IMR-90 (cell line): ENCODE data around the gene PIK3R3. TPM values are rescaled to one million over a fixed set of nuclear protein-coding genes. Genes with fewer than 3 reads are reported as not detected.
A peak's percentile ranks its signal among the peaks of the same experiment; 100 is the strongest.

Experiments
- ATAC-seq: fragments of 200-7000 bp; cut with Tn5 transposase; 2 replicates; pipeline ENCODE4 v1.9.1; 2020; ENCODE audit warnings: low read depth, mild to moderate bottlenecking, moderate library complexity
- BruUV-seq: library from RNA; stranded (reverse); fragments of 400-500 nt; replicated peaks from 2 replicates; lab custom pipeline; 2021; lab: Mats Ljungman, UMichigan
- CTCF ChIA-PET: fragments of 300-600 bp; formaldehyde crosslinking; extraction: SDS; loops from one replicate; lab custom pipeline; 2021; ENCODE audit warnings: antibody characterized with exemption; lab: Yijun Ruan, JAX
- POLR2A ChIA-PET: fragments of 300-600 bp; sonication (Branson Sonifier 250); formaldehyde crosslinking; loops from one replicate; lab custom pipeline; 2022; ENCODE audit warnings: antibody characterized with exemption; ENCODE audit not compliant: unreplicated experiment; lab: Charles Lee
- DNase-seq: peaks from one replicate; pipeline ENCODE4 v3.0.0; 2013
- H2AFZ ChIP-seq: replicated peaks from 2 replicates; pipeline ENCODE3; 2013; ENCODE audit warnings: low read length, mild to moderate bottlenecking; ENCODE audit not compliant: poor library complexity
- H2AK5ac ChIP-seq: 2 replicates; pipeline ENCODE4 v1.6.1; 2013; ENCODE audit warnings: low read depth, low read length, inconsistent platforms
- H2AK9ac ChIP-seq: replicated peaks from 2 replicates; pipeline ENCODE3; 2013; ENCODE audit warnings: mild to moderate bottlenecking, low read depth, low read length, moderate library complexity; ENCODE audit not compliant: poor library complexity
- H2BK120ac ChIP-seq: 2 replicates; pipeline ENCODE4 v1.6.1; 2013; ENCODE audit warnings: low read depth, low read length, inconsistent platforms
- H2BK15ac ChIP-seq: 3 replicates; pipeline ENCODE4 v1.6.1; 2013; ENCODE audit warnings: low read depth, low read length, inconsistent platforms
- H2BK20ac ChIP-seq: 2 replicates; pipeline ENCODE4 v1.6.1; 2013; ENCODE audit warnings: low read depth, mild to moderate bottlenecking, inconsistent platforms, low read length, moderate library complexity
- H2BK5ac ChIP-seq: 2 replicates; pipeline ENCODE4 v1.6.1; 2013; ENCODE audit warnings: mild to moderate bottlenecking, low read depth, low read length, inconsistent platforms; ENCODE audit not compliant: poor library complexity, severe bottlenecking
- H3K14ac ChIP-seq: replicated peaks from 2 replicates; pipeline ENCODE4 v1.6.1; 2013; ENCODE audit warnings: low read depth, low read length, inconsistent platforms
- H3K18ac ChIP-seq: 2 replicates; pipeline ENCODE4 v1.6.1; 2013; ENCODE audit warnings: low read depth, low read length, control low read depth
- H3K23ac ChIP-seq: 2 replicates; pipeline ENCODE4 v1.6.1; 2013; ENCODE audit warnings: low read depth, low read length, inconsistent platforms
- H3K27ac ChIP-seq: 2 replicates; pipeline ENCODE4 v1.5.1; 2013; ENCODE audit warnings: mild to moderate bottlenecking, control low read depth, low read length; ENCODE audit not compliant: insufficient read depth
- H3K27me3 ChIP-seq: 2 replicates; pipeline ENCODE4 v1.6.1; 2013; ENCODE audit warnings: low read length; ENCODE audit not compliant: control insufficient read depth, insufficient read depth
- H3K36me3 ChIP-seq: 2 replicates; pipeline ENCODE4 v1.6.1; 2013; ENCODE audit warnings: low read length, mixed read lengths; ENCODE audit not compliant: control insufficient read depth, insufficient read depth
- H3K4ac ChIP-seq: 2 replicates; pipeline ENCODE4 v1.6.1; 2013; ENCODE audit warnings: low read depth, low read length, inconsistent platforms
- H3K4me1 ChIP-seq: 2 replicates; pipeline ENCODE4 v1.6.1; 2013; ENCODE audit warnings: low read length, mixed read lengths; ENCODE audit not compliant: control insufficient read depth, insufficient read depth
- H3K4me2 ChIP-seq: 2 replicates; pipeline ENCODE4 v1.6.1; 2013; ENCODE audit warnings: low read depth, mild to moderate bottlenecking, control low read depth, low read length, moderate library complexity
- H3K4me3 ChIP-seq: 2 replicates; pipeline ENCODE4 v1.5.1; 2013; ENCODE audit warnings: low read depth, mild to moderate bottlenecking, control low read depth, low read length, moderate library complexity; ENCODE audit not compliant: insufficient read depth
- H3K56ac ChIP-seq: 2 replicates; pipeline ENCODE4 v1.6.1; 2013; ENCODE audit warnings: low read length, inconsistent platforms; ENCODE audit not compliant: insufficient read depth; ENCODE audit errors: extremely low read depth
- H3K79me1 ChIP-seq, 2 experiments: 2 replicates each; pipeline ENCODE4 v1.6.1; 2013; ENCODE audit warnings: low read length in 2 of 2, inconsistent platforms in 1 of 2, low read depth in 1 of 2
- H3K9ac ChIP-seq: 2 replicates; pipeline ENCODE4 v1.6.1; 2013; ENCODE audit warnings: low read depth, low read length, control low read depth
- H3K9me1 ChIP-seq: 2 replicates; pipeline ENCODE4 v1.6.1; 2013; ENCODE audit warnings: low read length, inconsistent platforms; ENCODE audit not compliant: insufficient read depth
- H3K9me3 ChIP-seq: 2 replicates; pipeline ENCODE4 v1.6.1; 2013; ENCODE audit warnings: low read length; ENCODE audit not compliant: control insufficient read depth, insufficient read depth
- H4K20me1 ChIP-seq: 2 replicates; pipeline ENCODE4 v1.6.1; 2013; ENCODE audit warnings: low read length, inconsistent platforms; ENCODE audit not compliant: insufficient read depth
- H4K5ac ChIP-seq: 2 replicates; pipeline ENCODE4 v1.6.1; 2013; ENCODE audit warnings: mild to moderate bottlenecking, low read depth, low read length, control low read depth
- H4K8ac ChIP-seq, 2 experiments: 2 replicates each; pipeline ENCODE4 v1.6.1; 2013; ENCODE audit warnings: low read depth in 2 of 2, low read length in 2 of 2, control low read depth in 1 of 2, inconsistent platforms in 1 of 2
- H4K91ac ChIP-seq: 2 replicates; pipeline ENCODE4 v1.6.1; 2013; ENCODE audit warnings: low read depth, low read length, inconsistent platforms; ENCODE audit not compliant: insufficient read depth
- BHLHE40 ChIP-seq: fragments of 150-350 bp; IDR thresholded peaks from 2 replicates; pipeline ENCODE4 v1.6.1; 2016; ENCODE audit warnings: mild to moderate bottlenecking, low read depth, low read length
- MAFK ChIP-seq: IDR thresholded peaks from 2 replicates; pipeline ENCODE4 v1.6.1; 2012; ENCODE audit warnings: low read depth, low read length, improper control_type of control experiment
- WGBS, 2 experiments: methylation state at CpG; one replicate each; pipeline versions ENCODE4 v1.1.5 to v1.1.7; 2013; ENCODE audit warnings: missing lambda C conversion rate in 2 of 2; ENCODE audit not compliant: insufficient read length in 1 of 2; ENCODE audit errors: extremely low coverage in 2 of 2; 5-methylcytosine and 5-hydroxymethylcytosine counted together
- dilution Hi-C: fragments of 300-500 bp; cut with HindIII; formaldehyde crosslinking; loops from one replicate; pipeline ENCODE4 v1.14.3; 2018; ENCODE audit warnings: low sequenced_read_pairs; ENCODE audit not compliant: unreplicated experiment
- in situ Hi-C: fragments of 300-500 bp; cut with MboI; formaldehyde crosslinking; loops from 3 replicates; pipeline ENCODE4 v1.14.3; 2019; ENCODE audit warnings: low sequenced_read_pairs, inconsistent platforms, mixed read lengths
- intact Hi-C: fragments of 100-400 bp; cut with micrococcal nuclease; formaldehyde crosslinking; loops from 2 replicates; pipeline ENCODE4 v1.10.0; 2022
- polyA plus RNA-seq, 3 experiments: library from polyadenylated mRNA; depleted of rRNA; stranded (reverse); fragments of >200 nt; gene quantifications; 2 replicates each; pipeline ENCODE4 v1.2.3, GENCODE V29; 2012; ENCODE audit warnings: low replicate concordance in 1 of 3
- total RNA-seq: library from RNA; depleted of rRNA; stranded (reverse); fragments of >200 nt; gene quantifications from 2 replicates; pipeline ENCODE4 v1.2.3, GENCODE V29; 2012
- TF ChIP-seq, protein P1 (sequence below): fragments of 150-350 bp; IDR thresholded peaks from 2 replicates; pipeline ENCODE4 v1.6.1; 2017; ENCODE audit warnings: mild to moderate bottlenecking, antibody characterized with exemption, low read length, low read depth

PIK3R3 gene
- total and polyA plus RNA-seq, 2 of the 4 experiments (the other 2 are of a cell fraction): 5.3 to 9.9 TPM

DNA sequence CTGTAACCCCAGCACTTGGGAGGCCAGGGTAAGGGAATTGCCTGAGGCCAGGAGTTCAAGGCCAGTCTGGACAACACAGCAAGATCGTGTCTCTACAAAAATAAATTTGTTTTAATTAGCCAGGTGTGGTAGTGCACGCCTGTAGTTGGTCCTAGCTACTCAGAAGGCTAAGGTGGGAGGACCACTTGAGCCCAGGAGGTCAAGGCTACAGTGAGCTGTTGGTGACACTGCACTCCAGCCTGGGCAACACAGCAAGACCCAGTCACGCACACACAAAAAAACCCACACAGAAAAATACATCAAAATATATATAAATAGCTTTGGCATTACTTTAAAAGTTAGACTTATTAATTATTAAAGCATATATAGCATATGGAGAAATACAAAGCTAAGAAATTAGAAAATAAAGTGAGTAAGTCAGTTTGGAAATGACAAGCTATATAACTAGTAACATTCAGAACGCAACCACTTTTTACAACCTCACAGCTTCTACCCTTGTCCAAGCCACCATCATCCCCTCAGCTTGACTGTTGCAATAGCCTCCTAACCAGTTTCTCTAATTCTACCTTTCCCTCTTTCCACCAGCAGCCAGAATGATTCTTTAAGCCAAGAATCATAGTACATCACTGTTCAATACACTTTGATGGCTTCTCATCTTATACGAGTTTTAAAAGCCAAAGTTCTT lies 14.5 kb downstream of the PIK3R3 start (continued):
- TF ChIP-seq, protein P1, sequence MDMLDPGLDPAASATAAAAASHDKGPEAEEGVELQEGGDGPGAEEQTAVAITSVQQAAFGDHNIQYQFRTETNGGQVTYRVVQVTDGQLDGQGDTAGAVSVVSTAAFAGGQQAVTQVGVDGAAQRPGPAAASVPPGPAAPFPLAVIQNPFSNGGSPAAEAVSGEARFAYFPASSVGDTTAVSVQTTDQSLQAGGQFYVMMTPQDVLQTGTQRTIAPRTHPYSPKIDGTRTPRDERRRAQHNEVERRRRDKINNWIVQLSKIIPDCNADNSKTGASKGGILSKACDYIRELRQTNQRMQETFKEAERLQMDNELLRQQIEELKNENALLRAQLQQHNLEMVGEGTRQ: no peak

DNA sequence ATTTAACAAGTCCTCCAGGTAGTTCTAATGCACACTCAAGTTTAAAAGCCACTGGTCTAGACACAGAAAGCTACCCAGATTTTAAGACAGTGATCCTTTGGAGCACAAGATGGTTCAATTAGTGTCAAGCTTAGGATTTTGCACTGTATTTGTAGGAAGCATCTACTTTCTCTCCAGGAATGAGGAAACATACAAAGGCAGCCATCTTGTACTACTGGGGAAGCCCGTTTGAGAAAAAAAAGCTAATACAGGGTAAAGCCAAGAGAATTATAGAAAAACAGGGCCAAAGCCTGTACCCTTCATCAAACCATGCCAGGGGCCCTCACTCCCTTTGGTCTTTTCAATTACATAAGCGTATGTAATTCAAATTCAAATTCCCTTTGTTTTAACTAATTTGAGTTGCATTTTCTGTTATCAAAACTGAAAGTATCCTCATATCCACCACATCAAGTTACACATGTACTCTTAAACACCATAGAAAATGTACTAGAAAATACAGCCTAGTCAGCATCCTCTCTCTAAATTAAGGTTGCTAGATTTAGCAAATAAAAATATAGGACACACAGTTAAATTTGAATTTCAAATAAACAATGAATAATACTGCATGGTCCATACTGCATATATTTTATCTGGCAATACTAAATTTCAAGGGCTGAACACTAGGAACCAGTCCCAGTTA lies 17.4 kb downstream of the PIK3R3 start:
- Histone ChIP-seq H3K79me1 (peaks cover 0 to 13% of the 10 kb centered on the region in 2 experiments; a peak in 1 of 4 replicates), H2AFZ (no peak overlapping the region), H3K9me3 (no peaks in the 10 kb centered on the region), H2BK5ac (no peak overlapping the region), H4K20me1 (no peaks in the 10 kb centered on the region), H2AK9ac (no peak overlapping the region), H3K9me1 (no peaks in the 10 kb centered on the region), H3K14ac (0 out of 2 replicates have a peak overlapping the region, but pooled peaks have one; percentile 37), H2AK5ac (no peak overlapping the region), H4K5ac (peak overlapping the region; percentile 95), H2BK20ac (no peak overlapping the region), H3K36me3 (no peaks in the 10 kb centered on the region), H3K27ac (no peak overlapping the region), H4K8ac (peak overlapping the region; percentile 32 to 89; a peak in 3 of 4 replicates), H3K27me3 (no peaks in the 10 kb centered on the region), H3K9ac (no peak overlapping the region), H4K91ac (no peak overlapping the region), H3K18ac (peak overlapping the region; percentile 97), H3K4me3 (peak overlapping the region; percentile 23; the same call in 1 of the 2 replicates), H2BK15ac (no peak overlapping the region), H3K4me1 (no peaks in the 10 kb centered on the region), H3K4me2 (peak overlapping the region; percentile 88; the same call in 1 of the 2 replicates), H3K56ac (no peak overlapping the region), H3K4ac (no peak overlapping the region), H3K23ac (no peak overlapping the region), H2BK120ac (peak overlapping the region; percentile 5; the same call in 1 of the 2 replicates)
- BruUV-seq: no TSS peak
- dilution Hi-C loops (no loop called here), intact Hi-C loops (loop anchor here (5.0 kb wide), 1 partner anchor 38 kb away; no protein-coding TSS in a partner anchor), in situ Hi-C loops (no loop called here)
- DNase-seq (no peak), ATAC-seq (peak; percentile 35; the same call in 1 of the 2 replicates)
- peak; percentile 82 for TF ChIP-seq MAFK
- TF ChIP-seq BHLHE40: no peak
- no CpG with 5 or more reads among the region's 2 CpGs for WGBS, 2 experiments
- ChIA-PET POLR2A (no interaction called here), CTCF (no interaction called here)
